ENCODE measurements around the gene C16orf96.

The C16orf96 gene

GRCh38 chr16:4537376-4538343 lies 18.5 kb upstream of the C16orf96 start:
- Mint-ChIP-seq H3K36me3 (peaks cover 16% of the 10 kb centered on the region), H3K27me3 (no peaks in the 10 kb centered on the region), H3K4me1 (peaks cover 30% of the 10 kb centered on the region), H3K27ac (peak overlapping the region; percentile 64), H3K4me3 (peak overlapping the region; percentile 71), H3K9me3 (peaks cover 6% of the 10 kb centered on the region)
- ATAC-seq: peak; percentile 69

- Mint-ChIP-seq H3K9me3 (peaks cover 6% of the 10 kb centered on the region), H3K4me3 (peak within 1 kb of the TSS; percentile 71), H3K4me1 (peaks cover 30% of the 10 kb centered on the region), H3K36me3 (peaks cover 12% of the 10 kb centered on the region), H3K27me3 (no peaks in the 10 kb centered on the region), H3K27ac (peak within 1 kb of the TSS; percentile 64)
- ATAC-seq: peak; percentile 96
Observed at GRCh38 chr16:4538350-4539235, 17.5 kb upstream of the C16orf96 start, which contains the start of gene CDIP1. Gene CDIP1, minus strand, starts transcription at chr16:4538773. Its CDS starts 24,643 bp downstream, at chr16:4514130.

GRCh38 chr16:4539716-4540284 lies 16.3 kb upstream of the C16orf96 start:
- peaks cover 24% of the 10 kb centered on the region for H3K4me1 Mint-ChIP-seq
- no peak for ATAC-seq
- peaks cover 7% of the 10 kb centered on the region for H3K36me3 Mint-ChIP-seq
- no peak overlapping the region for H3K27ac Mint-ChIP-seq
- no peaks in the 10 kb centered on the region for H3K27me3 Mint-ChIP-seq
- H3K4me3 Mint-ChIP-seq: no peak overlapping the region
- H3K9me3 Mint-ChIP-seq: peaks cover 6% of the 10 kb centered on the region

GRCh38 chr16:4544473-4544872 lies 11.7 kb upstream of the C16orf96 start:
- no peak overlapping the region for H3K27ac Mint-ChIP-seq
- H3K27me3 Mint-ChIP-seq: no peaks in the 10 kb centered on the region
- no peak for ATAC-seq
- H3K36me3 Mint-ChIP-seq: peaks cover 7% of the 10 kb centered on the region
- peaks cover 6% of the 10 kb centered on the region for H3K9me3 Mint-ChIP-seq
- peaks cover 8% of the 10 kb centered on the region for H3K4me1 Mint-ChIP-seq
- H3K4me3 Mint-ChIP-seq: no peak overlapping the region

- no peaks in the 10 kb centered on the region for H3K9me3 Mint-ChIP-seq
- no peak for ATAC-seq
- H3K27ac Mint-ChIP-seq: no peak overlapping the region
- no peaks in the 10 kb centered on the region for H3K27me3 Mint-ChIP-seq
- peaks cover 8% of the 10 kb centered on the region for H3K4me1 Mint-ChIP-seq
- no peak overlapping the region for H3K4me3 Mint-ChIP-seq
- H3K36me3 Mint-ChIP-seq: no peaks in the 10 kb centered on the region
Observed at GRCh38 chr16:4548124-4548523, 8.0 kb upstream of the C16orf96 start.

- Mint-ChIP-seq H3K4me1 (peaks cover 8% of the 10 kb centered on the region), H3K9me3 (no peaks in the 10 kb centered on the region), H3K4me3 (no peak overlapping the region), H3K27ac (no peak overlapping the region), H3K27me3 (no peaks in the 10 kb centered on the region), H3K36me3 (no peaks in the 10 kb centered on the region)
- ATAC-seq: no peak
Observed at GRCh38 chr16:4550591-4550990, 5.5 kb upstream of the C16orf96 start.

- Mint-ChIP-seq H3K27me3 (no peaks in the 10 kb centered on the region), H3K27ac (no peak overlapping the region), H3K4me1 (peaks cover 8% of the 10 kb centered on the region), H3K4me3 (no peak overlapping the region), H3K36me3 (no peaks in the 10 kb centered on the region), H3K9me3 (no peaks in the 10 kb centered on the region)
- ATAC-seq: no peak
Observed at GRCh38 chr16:4552541-4552940, 3.6 kb upstream of the C16orf96 start.

- H3K36me3 Mint-ChIP-seq: no peaks in the 10 kb centered on the region
- H3K4me3 Mint-ChIP-seq: no peak overlapping the region
- H3K4me1 Mint-ChIP-seq: no peaks in the 10 kb centered on the region
- no peak for ATAC-seq
- no peaks in the 10 kb centered on the region for H3K9me3 Mint-ChIP-seq
- H3K27me3 Mint-ChIP-seq: no peaks in the 10 kb centered on the region
- H3K27ac Mint-ChIP-seq: no peak overlapping the region
Observed at GRCh38 chr16:4556580-4556979, 440 bp downstream of the C16orf96 start.

- ATAC-seq: no peak
- no peak overlapping the region for H3K4me3 Mint-ChIP-seq
- H3K27me3 Mint-ChIP-seq: no peaks in the 10 kb centered on the region
- no peaks in the 10 kb centered on the region for H3K4me1 Mint-ChIP-seq
- H3K9me3 Mint-ChIP-seq: no peaks in the 10 kb centered on the region
- H3K36me3 Mint-ChIP-seq: no peaks in the 10 kb centered on the region
- no peak overlapping the region for H3K27ac Mint-ChIP-seq
Observed at GRCh38 chr16:4557973-4558372, 1.8 kb downstream of the C16orf96 start.

- no peaks in the 10 kb centered on the region for H3K9me3 Mint-ChIP-seq
- ATAC-seq: no peak
Observed at GRCh38 chr16:4561596-4561995, 5.5 kb downstream of the C16orf96 start.

GRCh38 chr16:4564661-4565267 lies 8.6 kb downstream of the C16orf96 start:
- Mint-ChIP-seq H3K4me3 (no peak overlapping the region), H3K4me1 (no peaks in the 10 kb centered on the region), H3K36me3 (no peaks in the 10 kb centered on the region), H3K9me3 (no peaks in the 10 kb centered on the region), H3K27me3 (no peaks in the 10 kb centered on the region), H3K27ac (no peak overlapping the region)
- no peak for ATAC-seq

More at GRCh38 chr16:4561596-4561995, 5.5 kb downstream of the C16orf96 start:
- Mint-ChIP-seq H3K4me3 (no peak overlapping the region), H3K27ac (no peak overlapping the region), H3K27me3 (no peaks in the 10 kb centered on the region), H3K36me3 (no peaks in the 10 kb centered on the region), H3K4me1 (no peaks in the 10 kb centered on the region)

GRCh38 chr16:4566144-4566543 lies 10.0 kb downstream of the C16orf96 start:
- Mint-ChIP-seq H3K36me3 (no peaks in the 10 kb centered on the region), H3K4me1 (no peaks in the 10 kb centered on the region), H3K27me3 (no peaks in the 10 kb centered on the region), H3K4me3 (no peak overlapping the region), H3K27ac (no peak overlapping the region), H3K9me3 (no peaks in the 10 kb centered on the region)
- ATAC-seq: no peak

GRCh38 chr16:4570086-4570485 lies 13.9 kb downstream of the C16orf96 start:
- H3K4me1 Mint-ChIP-seq: no peaks in the 10 kb centered on the region
- H3K27me3 Mint-ChIP-seq: no peaks in the 10 kb centered on the region
- H3K4me3 Mint-ChIP-seq: no peak overlapping the region
- no peaks in the 10 kb centered on the region for H3K9me3 Mint-ChIP-seq
- no peak overlapping the region for H3K27ac Mint-ChIP-seq
- H3K36me3 Mint-ChIP-seq: no peaks in the 10 kb centered on the region
- no peak for ATAC-seq

GRCh38 chr16:4570688-4571321 lies 14.7 kb downstream of the C16orf96 start:
- H3K36me3 Mint-ChIP-seq: no peaks in the 10 kb centered on the region
- peaks cover 5% of the 10 kb centered on the region for H3K27me3 Mint-ChIP-seq
- no peaks in the 10 kb centered on the region for H3K9me3 Mint-ChIP-seq
- no peak overlapping the region for H3K4me3 Mint-ChIP-seq
- ATAC-seq: no peak
- no peaks in the 10 kb centered on the region for H3K4me1 Mint-ChIP-seq
- H3K27ac Mint-ChIP-seq: no peak overlapping the region

All from stimulated activated memory B cell treated with anti-CD40 and anti-IgM and Interleukin-4, amounts not matched to agents 10 μg/mL and 1 μg/mL and 100 μg/mL, for 72 hours (primary cell).